Kasumi-1 (cell line): ENCODE data around the gene DOCK11.
"Not testable (repeated sequence)": the region's sequence is repeated elsewhere in the genome, so short reads cannot be mapped to it uniquely, and the experiment has no call there.

Experiments
- DNase-seq, 2 experiments: peaks; one replicate each; lab custom pipeline; 2025; lab: John Stamatoyannopoulos, UW

DOCK11 gene

GRCh38 chrX:118495061-118495921 lies at the start of gene DOCK11:
Gene DOCK11 (plus strand): TSS chrX:118495815. CDS start chrX:118495972, 157 bp downstream.
- DNase-seq, result peak; percentile 77 to 89

- no peak for DNase-seq
These were observed 47.3 kb upstream of the DOCK11 start for GRCh38 chrX:118448273-118448783.

- no peak for DNase-seq
These were observed 40.6 kb upstream of the DOCK11 start for GRCh38 chrX:118455013-118455412.

GRCh38 chrX:118459494-118459893 lies 36.1 kb upstream of the DOCK11 start:
- peak; percentile 49 to 66 for DNase-seq

GRCh38 chrX:118464501-118464900 lies 31.1 kb upstream of the DOCK11 start:
- peak in 1 of 2 experiments; percentile 8 for DNase-seq

GRCh38 chrX:118468122-118468521 lies 27.5 kb upstream of the DOCK11 start:
- DNase-seq, result peak; percentile 39 to 41

- not testable (repeated sequence) for DNase-seq
These were observed 24.8 kb upstream of the DOCK11 start for GRCh38 chrX:118470721-118471347.

- no peak for DNase-seq
These were observed 21.0 kb upstream of the DOCK11 start for GRCh38 chrX:118474586-118474985.

- no peak for DNase-seq
These were observed 19.7 kb upstream of the DOCK11 start for GRCh38 chrX:118475903-118476302.

GRCh38 chrX:118480172-118480571 lies 15.4 kb upstream of the DOCK11 start:
- no peak for DNase-seq

GRCh38 chrX:118482384-118482783 lies 13.2 kb upstream of the DOCK11 start:
- not testable (repeated sequence) for DNase-seq

- no peak for DNase-seq
These were observed 11.3 kb upstream of the DOCK11 start for GRCh38 chrX:118484216-118484903.

- DNase-seq, result not testable (repeated sequence)
These were observed 8.9 kb upstream of the DOCK11 start for GRCh38 chrX:118486693-118487092.

- no peak for DNase-seq
These were observed 2.6 kb upstream of the DOCK11 start for GRCh38 chrX:118493016-118493415.

- no peak for DNase-seq
These were observed 1.8 kb upstream of the DOCK11 start for GRCh38 chrX:118493653-118494297.

- peak; percentile 59 to 64 for DNase-seq
These were observed 545 bp downstream of the DOCK11 start for GRCh38 chrX:118495958-118496762.

GRCh38 chrX:118496763-118497079 lies 1.1 kb downstream of the DOCK11 start:
- peak in 1 of 2 experiments; percentile 45 for DNase-seq

- peak in 1 of 2 experiments; percentile 22 for DNase-seq
These were observed 1.7 kb downstream of the DOCK11 start for GRCh38 chrX:118497180-118497818.

- DNase-seq, result no peak
These were observed 2.7 kb downstream of the DOCK11 start for GRCh38 chrX:118498351-118498750.

GRCh38 chrX:118498755-118499154 lies 3.1 kb downstream of the DOCK11 start:
- no peak for DNase-seq

- DNase-seq, result no peak
These were observed 3.7 kb downstream of the DOCK11 start for GRCh38 chrX:118499295-118499694.
